ENCODE results near the gene SEPTIN10.
"Not testable (repeated sequence)": the region's sequence is repeated elsewhere in the genome, so short reads cannot be mapped to it uniquely, and the experiment has no call there.

SEPTIN10 gene

GRCh38 chr2:109597283-109597682 is 16.5 kb downstream of the SEPTIN10 start:
- DNase-seq: no peak

GRCh38 chr2:109595644-109596043 is 18.1 kb downstream of the SEPTIN10 start:
- no peak for DNase-seq

GRCh38 chr2:109594246-109594885 is 19.4 kb downstream of the SEPTIN10 start:
- no peak for DNase-seq

- no peak for DNase-seq
These were observed 20.9 kb downstream of the SEPTIN10 start for GRCh38 chr2:109592905-109593304.

- no peak for DNase-seq
These were observed 22.6 kb downstream of the SEPTIN10 start for GRCh38 chr2:109591206-109591605.

- no peak for DNase-seq
These were observed 27.1 kb downstream of the SEPTIN10 start for GRCh38 chr2:109586687-109587086.

- DNase-seq: no peak
These were observed 30.6 kb downstream of the SEPTIN10 start for GRCh38 chr2:109582928-109583895.

- DNase-seq: not testable (repeated sequence)
These were observed 36.1 kb downstream of the SEPTIN10 start for GRCh38 chr2:109577630-109578029.

- no peak for DNase-seq
These were observed 38.4 kb downstream of the SEPTIN10 start for GRCh38 chr2:109575373-109575772.

GRCh38 chr2:109563980-109564550 is 49.7 kb downstream of the SEPTIN10 start:
- DNase-seq: no peak

GRCh38 chr2:109563288-109563687 is 50.5 kb downstream of the SEPTIN10 start:
- no peak for DNase-seq

GRCh38 chr2:109562421-109562820 is 51.3 kb downstream of the SEPTIN10 start:
- DNase-seq: no peak

- no peak for DNase-seq
These were observed 53.5 kb downstream of the SEPTIN10 start for GRCh38 chr2:109560265-109560664.

- no peak for DNase-seq
These were observed 55.5 kb downstream of the SEPTIN10 start for GRCh38 chr2:109558076-109558882.

- no peak for DNase-seq
These were observed 56.5 kb downstream of the SEPTIN10 start for GRCh38 chr2:109557309-109557708.

GRCh38 chr2:109555346-109555900 is 58.3 kb downstream of the SEPTIN10 start:
- no peak for DNase-seq

- DNase-seq: no peak
These were observed 59.0 kb downstream of the SEPTIN10 start for GRCh38 chr2:109554758-109555157.

- DNase-seq: no peak
These were observed 64.7 kb downstream of the SEPTIN10 start for GRCh38 chr2:109549016-109549590.

GRCh38 chr2:109547280-109547679 is 66.5 kb downstream of the SEPTIN10 start:
- no peak for DNase-seq

- DNase-seq: peak; percentile 54
These were observed 67.7 kb downstream of the SEPTIN10 start for GRCh38 chr2:109545828-109546713.

GRCh38 chr2:109542384-109542783 is 71.4 kb downstream of the SEPTIN10 start:
- DNase-seq: no peak
